ENCODE results near the gene ISG20. TPM values are rescaled to one million over a fixed set of nuclear protein-coding genes. Genes with fewer than 3 reads are reported as not detected.

The ISG20 gene
- polyA plus RNA-seq (ENCODE audit: insufficient read length in 12 of 12) = 1 to 10 TPM in 5 of 12 donors, under 1 TPM in 5, not detected in 2; 0.56 to 5.5 (median 1.0) TPM
- long read RNA-seq, donor 1 = 0 reads
- long read RNA-seq, donor 2 = 0 reads
- long read RNA-seq, donor 3, partial matches to known transcripts = 0 of 1 reads
- long read RNA-seq, donor 3, other reads (novel, unspliced or antisense) = 0 of 1 reads
- long read RNA-seq, donor 4 = 0 reads
- long read RNA-seq, donor 5 = 0 reads
- long read RNA-seq, donor 6 = 0 reads
- long read RNA-seq, donor 7 = 0 reads
- long read RNA-seq, donor 8 = 0 reads
- long read RNA-seq, donor 9, partial matches to known transcripts = 0 of 1 reads
- long read RNA-seq, donor 9, other reads (novel, unspliced or antisense) = 0 of 1 reads
- long read RNA-seq, donor 10 = 0 reads
- long read RNA-seq, donor 11 = 0 reads

GRCh38 chr15:88638626-88639372 is at the start of gene ISG20:
Gene ISG20 (plus strand): TSS chr15:88639016. CDS start chr15:88639367, 351 bp downstream.
- DNase-seq = peak; percentile 74

GRCh38 chr15:88590759-88591158 is 48.1 kb upstream of the ISG20 start:
- DNase-seq = no peak

- no peak for DNase-seq
Measured at GRCh38 chr15:88591384-88591783, 47.4 kb upstream of the ISG20 start.

GRCh38 chr15:88603885-88604284 is 34.9 kb upstream of the ISG20 start:
- DNase-seq = no peak

GRCh38 chr15:88604381-88605188 is 34.2 kb upstream of the ISG20 start:
- DNase-seq = no peak

GRCh38 chr15:88605189-88606069 is 33.4 kb upstream of the ISG20 start:
- peak; percentile 61 for DNase-seq

GRCh38 chr15:88606070-88606794 is 32.6 kb upstream of the ISG20 start:
- DNase-seq = no peak

GRCh38 chr15:88607951-88608350 is 30.9 kb upstream of the ISG20 start:
- no peak for DNase-seq

GRCh38 chr15:88608607-88609181 is 30.1 kb upstream of the ISG20 start:
- DNase-seq = no peak

- DNase-seq = no peak
Measured at GRCh38 chr15:88609344-88610090, 29.3 kb upstream of the ISG20 start.

- no peak for DNase-seq
Measured at GRCh38 chr15:88610701-88611231, 28.1 kb upstream of the ISG20 start.

- no peak for DNase-seq
Measured at GRCh38 chr15:88612186-88612796, 26.5 kb upstream of the ISG20 start.

- no peak for DNase-seq
Measured at GRCh38 chr15:88613074-88613944, 25.5 kb upstream of the ISG20 start.

GRCh38 chr15:88615303-88616107 is 23.3 kb upstream of the ISG20 start:
- no peak for DNase-seq

GRCh38 chr15:88616240-88616639 is 22.6 kb upstream of the ISG20 start:
- no peak for DNase-seq

GRCh38 chr15:88617031-88617722 is 21.6 kb upstream of the ISG20 start:
- DNase-seq = no peak

Measured in muscle of arm (tissue), 14 donors.